Lung (tissue), 12 donors: ENCODE measurements around the gene FAAP100. TPM values are rescaled to one million over a fixed set of nuclear protein-coding genes. Genes with fewer than 3 reads are reported as not detected.

Experiments
- ATAC-seq: fragments of 200-7000 bp; cut with Tn5 transposase; one replicate; pipeline ENCODE4 v1.9.1; 2020; ENCODE audit warnings: moderate number of reproducible peaks; ENCODE audit not compliant: insufficient read depth, low FRiP score
- DNase-seq, 3 donors: peaks; one replicate each; pipeline ENCODE4 v3.0.0-alpha.2; 2013 to 2017
- H3K27ac ChIP-seq, 2 donors: one replicate each; pipeline ENCODE4 v1.5.1; 2013; ENCODE audit warnings: mild to moderate bottlenecking in 2 of 2, moderate library complexity in 2 of 2, control low read depth in 1 of 2, inconsistent platforms in 1 of 2, low read depth in 1 of 2, low read length in 1 of 2
- H3K27me3 ChIP-seq, 3 donors: one replicate each; pipeline ENCODE4 v1.5.1; 2013; ENCODE audit warnings: low read length in 2 of 3; ENCODE audit not compliant: control insufficient read depth in 3 of 3, insufficient read depth in 3 of 3
- H3K36me3 ChIP-seq, 4 donors: one replicate each; pipeline ENCODE4 v1.5.1; 2013; ENCODE audit warnings: low read length in 4 of 4, mild to moderate bottlenecking in 1 of 4, moderate library complexity in 1 of 4; ENCODE audit not compliant: control insufficient read depth in 4 of 4, insufficient read depth in 4 of 4
- H3K4me1 ChIP-seq, 5 donors: one replicate each; pipeline ENCODE4 v1.5.1; 2013; ENCODE audit warnings: low read length in 5 of 5, mild to moderate bottlenecking in 2 of 5, moderate library complexity in 1 of 5; ENCODE audit not compliant: control insufficient read depth in 5 of 5, insufficient read depth in 5 of 5
- H3K4me3 ChIP-seq: one replicate; pipeline ENCODE4 v1.5.1; 2013; ENCODE audit warnings: mild to moderate bottlenecking, control low read depth, moderate library complexity
- H3K9ac ChIP-seq, 2 donors: one replicate each; pipeline ENCODE4 v1.5.1; 2013; ENCODE audit warnings: low read length in 2 of 2, control low read depth in 1 of 2; ENCODE audit not compliant: insufficient read depth in 1 of 2
- H3K9me3 ChIP-seq, 4 donors: one replicate each; pipeline ENCODE4 v1.5.1; 2013; ENCODE audit warnings: low read length in 3 of 4, mild to moderate bottlenecking in 1 of 4, moderate library complexity in 1 of 4; ENCODE audit not compliant: control insufficient read depth in 4 of 4, insufficient read depth in 3 of 4
- CTCF ChIP-seq: IDR thresholded peaks from 2 replicates; pipeline ENCODE4 v1.5.1; 2012; ENCODE audit warnings: mild to moderate bottlenecking; ENCODE audit errors: control extremely low read depth, extremely low read depth
- WGBS, 2 donors: extraction: QIAGEN DNeasy Blood & Tissue Kit; methylation state at CpG; one replicate each; pipeline ENCODE4 v1.1.7; 2013; 5-methylcytosine and 5-hydroxymethylcytosine counted together
- polyA plus RNA-seq, 2 donors: library from polyadenylated mRNA; stranded (reverse); fragments of 200-250 nt; gene quantifications; one replicate each; pipeline ENCODE4 v1.2.1, GENCODE V29; 2013
- total RNA-seq, 2 donors: library from RNA; depleted of rRNA in 1 of 2; stranded (reverse); fragments of >200 nt in 1 of 2; gene quantifications; one replicate each; pipeline ENCODE4 v1.2.1, GENCODE V29; 2014 to 2021
- donor health status: control.
- donor health status: control.
- donor health status: Bipolar disorder and iron deficiency.
- donor health status: healthy.
- donor health status: DM: yes; HTN: yes; CAD: no.

FAAP100 gene
- total and polyA plus RNA-seq, 4 donors: 20.8 to 34.4 (median 25.4) TPM

GRCh38 chr17:81546906-81547613 lies 5.1 kb downstream of the FAAP100 start:
- TF ChIP-seq CTCF: no peak
- H3K4me3 ChIP-seq: no peak overlapping the region
- H3K36me3 ChIP-seq: peaks cover 8 to 71% (median 22%) of the 10 kb centered on the region in 4 donors
- H3K9me3 ChIP-seq: peaks cover 0 to 3% (median 0%) of the 10 kb centered on the region in 4 donors
- DNase-seq (no peak), ATAC-seq (no peak)
- H3K9ac ChIP-seq: no peak overlapping the region
- 88% methylated on average over 32 to 36 of the region's 36 CpGs for WGBS, 2 donors
- H3K27ac ChIP-seq: no peak overlapping the region
- H3K4me1 ChIP-seq: peaks cover 0 to 9% (median 5%) of the 10 kb centered on the region in 5 donors
- H3K27me3 ChIP-seq: no peaks in the 10 kb centered on the region

- 92 to 94% methylated on average over 24 of the region's 24 CpGs for WGBS, 2 donors
- Histone ChIP-seq H3K9me3 (peaks cover 0 to 3% (median 0%) of the 10 kb centered on the region in 4 donors), H3K4me1 (no peaks in the 10 kb centered on the region), H3K4me3 (no peak overlapping the region), H3K27me3 (no peaks in the 10 kb centered on the region), H3K36me3 (peaks cover 8 to 79% (median 24%) of the 10 kb centered on the region in 4 donors), H3K9ac (no peak overlapping the region), H3K27ac (no peak overlapping the region)
- no peak for TF ChIP-seq CTCF
- ATAC-seq (no peak), DNase-seq (no peak)
These were observed 6.8 kb downstream of the FAAP100 start for GRCh38 chr17:81545160-81545949.

- Histone ChIP-seq H3K9me3 (peaks cover 0 to 6% (median 0%) of the 10 kb centered on the region in 4 donors), H3K4me1 (no peaks in the 10 kb centered on the region), H3K36me3 (peaks cover 8 to 82% (median 20%) of the 10 kb centered on the region in 4 donors), H3K4me3 (no peak overlapping the region), H3K9ac (no peak overlapping the region), H3K27me3 (no peaks in the 10 kb centered on the region), H3K27ac (no peak overlapping the region)
- no peak for ATAC-seq
- no peak for DNase-seq
- WGBS, 2 donors: 89 to 97% methylated on average over 16 of the region's 16 CpGs
- no peak for TF ChIP-seq CTCF
These were observed 7.7 kb downstream of the FAAP100 start for GRCh38 chr17:81544281-81544974.
